Heart left ventricle (tissue), 13 donors: ENCODE results near the gene VPREB3.

Experiments
- CTCF ChIP-seq, 12 donors: fragments of 200-600 bp; sonication (generic) in 4 of 12; IDR thresholded peaks; one replicate each; pipeline versions ENCODE4 v1.5.0 to v1.8.0; 2018 to 2022; ENCODE audit warnings: antibody characterized with exemption in 12 of 12, mild to moderate bottlenecking in 5 of 12
- POLR2A ChIP-seq, 2 donors: fragments of 450-650 bp; IDR thresholded peaks; one replicate each; pipeline ENCODE4 v1.6.1; 2017; ENCODE audit warnings: antibody characterized with exemption in 2 of 2, mild to moderate bottlenecking in 2 of 2, moderate library complexity in 2 of 2
- donor health status: ischemic (EF 13 %, LVEDD 7.1; RV severe dilation, severe dysfunction).
- donor health status: DM: no; HTN: yes; CAD: no.
- donor health status: DM: no; HTN: no; CAD: no.
- donor health status: ischemic (EF 25% LVEDD 6.9; RV normal size, moderate dysfunction).
- donor health status: ischemic (EF 25% LVEDD 5.7; RV mildly dilated, moderate dysfunction).
- donor health status: ischemic (EF 35%, LVEDD 5.7; RV mildly dilated, moderate dysfunction).
- donor health status: nonischemic (EF 11% LVEDD 7.7; RV severe dilation, severe dysfunction).
- donor health status: DM: yes; HTN: yes; CAD: no.
- donor health status: PGD.
- donor health status: ischemic (EF 29% LVEDD 5.4; RV normal size, mild dysfunction).
- donor health status: nonischemic (EF 23%, LVEDD 6.1; RV moderate dilation, normal function).

GRCh38 chr22:23709107-23709506 is 45.1 kb downstream of the VPREB3 start:
- no peak for TF ChIP-seq CTCF (IDR thresholded peaks at IDR 0.05)
- TF ChIP-seq POLR2A (IDR thresholded peaks at IDR 0.05), result no peak
